Endodermal cell (in vitro differentiated cells): ENCODE results near the gene GAB3. TPM values are rescaled to one million over a fixed set of nuclear protein-coding genes. Genes with fewer than 3 reads are reported as not detected.

ENCODE experiments used
- DNase-seq: peaks from one replicate; pipeline ENCODE4 v3.0.0-alpha.2; 2017
- H3K27ac ChIP-seq: 2 replicates; pipeline ENCODE4 v1.5.1; 2013; ENCODE audit warnings: mild to moderate bottlenecking, low read depth, low read length, moderate library complexity
- H3K27me3 ChIP-seq: 2 replicates; pipeline ENCODE4 v1.6.1; 2013; ENCODE audit warnings: mild to moderate bottlenecking, low read length, moderate library complexity; ENCODE audit not compliant: insufficient read depth, control insufficient read depth, poor library complexity, severe bottlenecking
- H3K36me3 ChIP-seq: 2 replicates; pipeline ENCODE4 v1.7.0; 2013; ENCODE audit warnings: mild to moderate bottlenecking, low read length, moderate library complexity; ENCODE audit not compliant: control insufficient read depth, insufficient read depth
- H3K4me1 ChIP-seq: one replicate; pipeline ENCODE4 v1.7.0; 2013; ENCODE audit warnings: low read length; ENCODE audit not compliant: control insufficient read depth, insufficient read depth
- H3K4me3 ChIP-seq: 2 replicates; pipeline ENCODE4 v1.5.1; 2013; ENCODE audit warnings: mild to moderate bottlenecking, low read length, moderate library complexity
- H3K9ac ChIP-seq: 2 replicates; pipeline ENCODE4 v1.6.1; 2013; ENCODE audit warnings: mild to moderate bottlenecking, low read length, moderate library complexity; ENCODE audit not compliant: poor library complexity, severe bottlenecking; ENCODE audit errors: extremely low read depth
- H3K9me3 ChIP-seq: 2 replicates; pipeline ENCODE4 v1.6.1; 2013; ENCODE audit warnings: mild to moderate bottlenecking, low read length, moderate library complexity; ENCODE audit not compliant: control insufficient read depth
- H3K27ac Mint-ChIP-seq: 2 replicates; pipeline ENCODE4 v1.8.0; 2020; ENCODE audit warnings: mixed read lengths
- H3K27me3 Mint-ChIP-seq: 2 replicates; pipeline ENCODE4 v1.8.0; 2021; ENCODE audit warnings: mild to moderate bottlenecking, mixed read lengths; ENCODE audit not compliant: insufficient read depth
- H3K36me3 Mint-ChIP-seq: 2 replicates; pipeline ENCODE4 v1.8.0; 2020; ENCODE audit warnings: low read depth, mixed read lengths
- H3K4me1 Mint-ChIP-seq: 2 replicates; pipeline ENCODE4 v1.8.0; 2020; ENCODE audit warnings: mixed read lengths
- H3K4me3 Mint-ChIP-seq: 2 replicates; pipeline ENCODE4 v1.8.0; 2020; ENCODE audit warnings: mild to moderate bottlenecking, moderate library complexity, mixed read lengths
- H3K9me3 Mint-ChIP-seq: 2 replicates; pipeline ENCODE4 v1.8.0; 2020; ENCODE audit warnings: mild to moderate bottlenecking, mixed read lengths
- CTCF ChIP-seq: fragments of 200-600 bp; sonication (generic); conservative IDR thresholded peaks from 2 replicates; pipeline ENCODE4 v1.5.0; 2021; ENCODE audit warnings: antibody characterized with exemption, mild to moderate bottlenecking
- WGBS, 2 experiments: methylation state at CpG; one replicate each; pipeline versions ENCODE4 v1.1.5 to v1.1.7; 2013; ENCODE audit warnings: missing lambda C conversion rate in 2 of 2, mixed read lengths in 1 of 2; ENCODE audit not compliant: insufficient coverage in 1 of 2, insufficient read length in 1 of 2; 5-methylcytosine and 5-hydroxymethylcytosine counted together
- total RNA-seq, 2 donors: library from RNA; stranded (reverse); fragmentation: NEBNext Ultra II Directional in 1 of 2; extraction: Animal tissue kit (Norgen Biotek cat#: 25700) in 1 of 2; gene quantifications; 2 replicates in 1 of 2; 3 replicates in 1 of 2; pipeline ENCODE4 v1.2.1, GENCODE V29; 2021

The GAB3 gene
- total RNA-seq, 2 donors from 2014 or later, result 0.13 to 0.55 TPM

- no peaks in the 10 kb centered on the region for H3K27me3 Mint-ChIP-seq
- WGBS, 2 experiments, result 98 to 100% methylated on average over 1 to 5 of the region's 9 CpGs
These were observed 30.1 kb upstream of the GAB3 start for GRCh38 chrX:154780968-154781367.

GRCh38 chrX:154779261-154779660 is 28.4 kb upstream of the GAB3 start:
- no peaks in the 10 kb centered on the region for H3K27me3 Mint-ChIP-seq
- no peaks in the 10 kb centered on the region for H3K27me3 ChIP-seq
- H3K36me3 Mint-ChIP-seq, result peaks cover 43% of the 10 kb centered on the region
- no peak overlapping the region for H3K27ac Mint-ChIP-seq
- H3K27ac ChIP-seq, result no peak overlapping the region
- H3K9me3 ChIP-seq, result no peaks in the 10 kb centered on the region
- 80 to 95% methylated on average over 2 to 4 of the region's 4 CpGs for WGBS, 2 experiments
- DNase-seq, result no peak
- TF ChIP-seq CTCF, result no peak
- peaks cover 36% of the 10 kb centered on the region for H3K36me3 ChIP-seq
- H3K9ac ChIP-seq, result no peak overlapping the region
- no peak overlapping the region for H3K4me3 Mint-ChIP-seq
- H3K4me1 ChIP-seq, result no peaks in the 10 kb centered on the region
- H3K4me3 ChIP-seq, result no peak overlapping the region
- H3K9me3 Mint-ChIP-seq, result peaks cover 81% of the 10 kb centered on the region
- H3K4me1 Mint-ChIP-seq, result peaks cover 6% of the 10 kb centered on the region

More at GRCh38 chrX:154780968-154781367, 30.1 kb upstream of the GAB3 start:
- Histone ChIP-seq H3K4me1 (peaks cover 4% of the 10 kb centered on the region), H3K4me3 (no peak overlapping the region), H3K9me3 (no peaks in the 10 kb centered on the region), H3K27me3 (no peaks in the 10 kb centered on the region), H3K9ac (no peak overlapping the region), H3K36me3 (peaks cover 18% of the 10 kb centered on the region), H3K27ac (no peak overlapping the region)
- peaks cover 79% of the 10 kb centered on the region for H3K9me3 Mint-ChIP-seq
- peaks cover 29% of the 10 kb centered on the region for H3K36me3 Mint-ChIP-seq
- TF ChIP-seq CTCF, result no peak
- H3K27ac Mint-ChIP-seq, result no peak overlapping the region
- H3K4me1 Mint-ChIP-seq, result peaks cover 9% of the 10 kb centered on the region
- no peak for DNase-seq
- no peak overlapping the region for H3K4me3 Mint-ChIP-seq

GRCh38 chrX:154776753-154777152 is 25.9 kb upstream of the GAB3 start:
- H3K36me3 Mint-ChIP-seq, result peaks cover 61% of the 10 kb centered on the region
- no peaks in the 10 kb centered on the region for H3K4me1 Mint-ChIP-seq
- no peaks in the 10 kb centered on the region for H3K27me3 Mint-ChIP-seq
- Histone ChIP-seq H3K36me3 (peaks cover 53% of the 10 kb centered on the region), H3K27me3 (no peaks in the 10 kb centered on the region), H3K4me3 (no peak overlapping the region), H3K4me1 (no peaks in the 10 kb centered on the region), H3K9ac (no peak overlapping the region), H3K9me3 (peaks cover 7% of the 10 kb centered on the region), H3K27ac (no peak overlapping the region)
- H3K4me3 Mint-ChIP-seq, result no peak overlapping the region
- no peak overlapping the region for H3K27ac Mint-ChIP-seq
- H3K9me3 Mint-ChIP-seq, result peaks cover 80% of the 10 kb centered on the region
- WGBS, 2 experiments, result 91% methylated on average over 2 of the region's 2 CpGs; no CpG with 5 or more reads in 1 of the 2 experiments
- TF ChIP-seq CTCF, result no peak
- no peak for DNase-seq
